ENCODE data around the gene MATR3.
"Not testable (repeated sequence)": the region's sequence is repeated elsewhere in the genome, so short reads cannot be mapped to it uniquely, and the experiment has no call there.

MATR3 gene

DNA sequence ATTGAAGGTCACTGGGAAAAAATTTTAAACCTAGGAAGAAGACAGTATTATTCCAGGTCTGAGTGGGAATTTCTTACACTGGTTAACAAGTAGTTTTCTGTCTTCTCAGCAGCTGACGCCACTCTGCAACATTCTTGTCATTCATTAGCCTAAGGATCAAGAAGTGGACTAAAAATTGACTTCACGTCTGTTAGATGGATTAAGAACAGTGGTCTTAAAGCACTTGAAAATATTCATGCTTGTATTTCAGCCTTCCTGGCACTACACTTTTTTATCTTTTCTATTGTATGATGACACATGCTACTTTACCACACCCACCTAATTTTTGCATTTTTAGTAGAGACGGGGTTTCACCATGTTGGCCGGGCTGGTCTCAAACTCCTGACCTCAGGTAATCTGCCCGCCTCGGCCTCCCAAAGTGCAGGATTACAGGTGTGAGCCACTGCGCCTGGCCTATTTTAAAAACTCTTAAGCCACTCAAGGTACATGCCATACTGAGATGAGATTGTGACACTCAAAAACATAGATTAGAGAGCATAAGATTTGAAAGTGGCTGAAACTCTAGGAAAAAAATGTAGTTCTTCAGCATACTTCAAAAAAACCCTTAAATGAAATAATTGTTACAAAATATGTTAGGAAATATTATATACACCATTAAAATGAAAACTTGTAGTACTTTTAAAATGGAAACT is 8.4 kb downstream of the MATR3 start:
- TF ChIP-seq, protein P1, sequence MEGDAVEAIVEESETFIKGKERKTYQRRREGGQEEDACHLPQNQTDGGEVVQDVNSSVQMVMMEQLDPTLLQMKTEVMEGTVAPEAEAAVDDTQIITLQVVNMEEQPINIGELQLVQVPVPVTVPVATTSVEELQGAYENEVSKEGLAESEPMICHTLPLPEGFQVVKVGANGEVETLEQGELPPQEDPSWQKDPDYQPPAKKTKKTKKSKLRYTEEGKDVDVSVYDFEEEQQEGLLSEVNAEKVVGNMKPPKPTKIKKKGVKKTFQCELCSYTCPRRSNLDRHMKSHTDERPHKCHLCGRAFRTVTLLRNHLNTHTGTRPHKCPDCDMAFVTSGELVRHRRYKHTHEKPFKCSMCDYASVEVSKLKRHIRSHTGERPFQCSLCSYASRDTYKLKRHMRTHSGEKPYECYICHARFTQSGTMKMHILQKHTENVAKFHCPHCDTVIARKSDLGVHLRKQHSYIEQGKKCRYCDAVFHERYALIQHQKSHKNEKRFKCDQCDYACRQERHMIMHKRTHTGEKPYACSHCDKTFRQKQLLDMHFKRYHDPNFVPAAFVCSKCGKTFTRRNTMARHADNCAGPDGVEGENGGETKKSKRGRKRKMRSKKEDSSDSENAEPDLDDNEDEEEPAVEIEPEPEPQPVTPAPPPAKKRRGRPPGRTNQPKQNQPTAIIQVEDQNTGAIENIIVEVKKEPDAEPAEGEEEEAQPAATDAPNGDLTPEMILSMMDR (IDR thresholded peaks at IDR 0.05; ENCODE audit: insufficient read depth, low read length, poor library complexity, severe bottlenecking), result no peak
- Histone ChIP-seq H3K36me3 (ENCODE audit: control insufficient read depth, insufficient read depth, low read length) (no peaks in the 10 kb centered on the region; the same call in 1 of the 2 replicates), H3K27me3 (replicated peaks; ENCODE audit: control insufficient read depth, insufficient read depth, low read length) (no peaks in the 10 kb centered on the region), H3K4me3 (replicated peaks; ENCODE audit: low read depth, low read length) (no peak overlapping the region)
- DNase-seq (ENCODE audit: extremely low read depth, insufficient read length), result no peak

DNA sequence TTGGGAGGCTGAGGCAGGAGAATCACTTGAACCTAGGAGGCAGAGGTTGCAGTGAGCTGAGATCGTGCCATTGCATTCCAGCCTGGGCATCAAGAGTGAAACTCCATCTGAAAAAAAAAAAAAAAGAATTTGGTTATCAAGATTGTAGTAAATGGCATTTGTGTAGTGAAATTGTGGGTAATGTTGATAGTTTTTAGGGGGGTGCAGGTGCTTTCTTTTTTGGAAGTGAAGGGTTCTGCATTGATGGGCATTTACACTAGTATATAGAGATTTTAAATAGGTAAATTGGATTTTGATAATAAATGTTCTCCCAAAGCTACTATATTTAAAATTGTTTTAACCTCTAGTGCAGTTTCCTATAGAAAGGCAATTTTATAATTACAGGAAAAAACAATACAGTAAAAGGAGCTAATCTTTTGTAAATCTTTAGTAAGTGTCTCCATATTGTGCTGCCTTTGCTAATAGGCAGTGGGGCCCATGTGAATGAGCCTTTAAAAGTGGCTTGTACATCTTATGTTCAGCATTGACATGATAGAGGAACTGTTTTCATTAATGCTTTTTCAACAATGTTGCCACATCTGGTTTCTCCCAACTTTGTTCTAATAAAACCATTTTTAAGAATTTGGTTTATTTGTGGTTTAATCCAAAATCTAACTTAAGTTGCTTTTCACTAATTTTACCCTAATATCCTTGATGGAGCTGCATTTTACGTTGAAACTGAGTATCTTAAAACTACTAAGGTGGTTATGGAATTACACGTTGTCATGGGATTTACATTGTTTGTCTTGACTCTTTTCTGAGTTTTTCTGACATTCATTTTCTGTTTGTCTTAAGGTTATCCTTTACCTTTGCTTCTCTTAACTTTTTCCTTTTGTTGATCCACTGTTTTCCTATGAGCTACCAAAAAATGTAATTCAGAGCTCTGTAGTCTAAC is 11.1 kb downstream of the MATR3 start:
- Histone ChIP-seq H3K27me3 (replicated peaks; ENCODE audit: control insufficient read depth, insufficient read depth, low read length) (no peaks in the 10 kb centered on the region), H3K36me3 (ENCODE audit: control insufficient read depth, insufficient read depth, low read length) (no peaks in the 10 kb centered on the region; the same call in 1 of the 2 replicates), H3K4me3 (replicated peaks; ENCODE audit: low read depth, low read length) (no peak overlapping the region)
- no peak for DNase-seq (ENCODE audit: extremely low read depth, insufficient read length)
- TF ChIP-seq, protein P1 (IDR thresholded peaks at IDR 0.05; ENCODE audit: insufficient read depth, low read length, poor library complexity, severe bottlenecking), result no peak

DNA sequence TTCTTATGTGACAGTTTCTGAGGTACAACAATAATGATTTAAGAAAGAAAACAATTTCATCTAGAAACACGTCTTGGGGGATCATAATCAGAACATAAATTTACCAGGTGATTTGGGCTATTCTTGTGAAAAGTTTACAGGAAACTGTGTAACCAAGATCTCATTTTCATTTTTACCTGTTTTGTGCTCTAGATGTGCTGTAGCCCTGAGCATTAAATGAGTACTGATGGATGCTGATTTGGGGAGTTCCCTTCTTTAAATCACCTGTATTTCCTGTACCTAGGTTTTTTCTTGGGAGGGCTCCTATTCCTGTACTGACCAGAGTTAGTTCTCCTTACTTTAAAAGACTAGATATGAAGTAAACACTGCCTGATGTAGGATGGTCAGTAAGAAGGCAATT is 12.7 kb downstream of the MATR3 start:
- no peaks in the 10 kb centered on the region for H3K36me3 ChIP-seq (ENCODE audit: control insufficient read depth, insufficient read depth, low read length)
- TF ChIP-seq, protein P1 (IDR thresholded peaks at IDR 0.05; ENCODE audit: insufficient read depth, low read length, poor library complexity, severe bottlenecking), result no peak
- DNase-seq (ENCODE audit: extremely low read depth, insufficient read length), result no peak
- no peak overlapping the region for H3K4me3 ChIP-seq (replicated peaks; ENCODE audit: low read depth, low read length)
- H3K27me3 ChIP-seq (replicated peaks; ENCODE audit: control insufficient read depth, insufficient read depth, low read length), result no peaks in the 10 kb centered on the region

DNA sequence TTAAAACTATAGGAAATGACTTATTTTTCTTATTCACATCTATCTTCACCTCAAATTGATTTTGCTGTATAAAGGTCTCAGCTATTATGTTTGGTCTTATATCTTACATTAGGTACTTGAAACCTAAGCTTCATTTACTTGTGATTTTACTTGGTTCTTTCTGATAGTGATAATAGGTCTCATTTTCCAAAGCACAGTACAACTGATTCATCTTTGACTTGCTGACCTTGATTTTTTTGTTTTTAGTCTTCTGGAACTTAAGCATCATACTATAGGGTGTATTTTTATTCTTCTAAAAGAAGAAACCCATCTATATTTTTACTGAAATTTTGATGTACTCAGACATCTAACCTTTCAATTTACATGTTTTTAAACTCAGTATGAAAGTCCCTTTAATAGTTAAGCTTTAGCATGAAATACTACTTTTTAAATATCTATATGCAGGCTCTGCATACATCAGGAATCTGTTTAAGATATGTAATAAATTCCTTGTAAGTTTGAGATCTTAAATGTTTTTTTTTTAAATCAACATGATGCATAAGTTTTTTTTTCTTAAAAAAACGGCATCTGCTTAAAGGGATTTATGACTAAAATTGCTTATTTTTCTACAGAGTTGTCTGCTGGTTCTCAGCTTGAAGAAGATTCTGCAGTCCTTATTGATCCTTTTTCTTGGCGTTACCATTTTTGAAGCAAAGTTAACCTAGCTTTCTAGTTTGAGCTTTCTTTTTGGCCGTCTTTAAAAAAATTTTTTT is 13.3 kb downstream of the MATR3 start:
- H3K27me3 ChIP-seq (replicated peaks; ENCODE audit: control insufficient read depth, insufficient read depth, low read length), result no peaks in the 10 kb centered on the region

DNA sequence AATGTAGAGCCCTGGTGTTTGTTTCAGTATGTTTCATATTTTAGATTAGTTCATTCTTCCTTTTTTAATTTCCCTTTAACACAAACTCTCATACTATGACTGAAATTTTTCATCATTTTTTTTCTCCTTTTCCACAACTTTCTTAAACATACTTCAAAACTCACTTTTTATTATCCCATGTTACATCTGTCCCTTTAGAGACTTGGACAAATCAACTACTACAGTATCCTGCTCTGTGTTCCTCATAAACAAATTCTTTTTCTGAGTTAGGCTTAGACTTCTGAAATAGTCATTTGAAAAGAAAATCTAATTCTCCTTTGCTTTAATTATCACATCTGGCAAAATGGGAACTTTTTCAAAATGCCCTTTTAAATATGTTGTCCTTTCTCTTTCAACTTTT is 15.3 kb downstream of the MATR3 start:
- Histone ChIP-seq H3K36me3 (ENCODE audit: control insufficient read depth, insufficient read depth, low read length) (no peaks in the 10 kb centered on the region), H3K4me3 (replicated peaks; ENCODE audit: low read depth, low read length) (no peak overlapping the region), H3K27me3 (replicated peaks; ENCODE audit: control insufficient read depth, insufficient read depth, low read length) (no peaks in the 10 kb centered on the region)
- DNase-seq (ENCODE audit: extremely low read depth, insufficient read length), result no peak
- TF ChIP-seq, protein P1 (IDR thresholded peaks at IDR 0.05; ENCODE audit: insufficient read depth, low read length, poor library complexity, severe bottlenecking), result no peak

More for the DNA sequence above, 13.3 kb downstream of the MATR3 start:
- TF ChIP-seq, protein P1 (IDR thresholded peaks at IDR 0.05; ENCODE audit: insufficient read depth, low read length, poor library complexity, severe bottlenecking), result no peak
- no peak for DNase-seq (ENCODE audit: extremely low read depth, insufficient read length)
- H3K4me3 ChIP-seq (replicated peaks; ENCODE audit: low read depth, low read length), result no peak overlapping the region
- H3K36me3 ChIP-seq (ENCODE audit: control insufficient read depth, insufficient read depth, low read length), result no peaks in the 10 kb centered on the region

DNA sequence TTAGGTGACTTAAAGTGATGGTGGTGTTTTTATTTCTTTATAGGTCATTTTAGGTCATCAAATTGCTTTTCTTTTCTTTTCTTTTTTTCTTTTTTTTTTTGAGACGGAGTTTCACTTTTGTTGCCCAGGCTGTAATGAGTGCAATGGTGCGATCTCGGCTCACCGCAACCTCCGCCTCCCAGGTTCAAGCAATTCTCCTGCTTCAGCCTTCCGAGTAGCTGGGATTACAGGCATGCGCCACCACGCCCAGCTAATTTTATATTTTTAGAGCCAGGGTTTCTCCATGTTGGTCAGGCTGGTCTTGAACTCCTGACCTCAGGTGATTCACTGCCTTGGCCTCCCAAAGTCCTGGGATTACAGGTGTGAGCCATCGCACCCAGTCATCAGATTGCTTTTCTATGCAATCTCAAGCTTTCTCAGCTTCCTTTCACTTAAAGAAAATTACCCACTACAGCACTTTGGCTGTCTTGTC is 17.2 kb downstream of the MATR3 start:
- not testable (repeated sequence) for DNase-seq (ENCODE audit: extremely low read depth, insufficient read length); H3K36me3 ChIP-seq (ENCODE audit: control insufficient read depth, insufficient read depth, low read length); H3K4me3 ChIP-seq (replicated peaks; ENCODE audit: low read depth, low read length); H3K27me3 ChIP-seq (replicated peaks; ENCODE audit: control insufficient read depth, insufficient read depth, low read length)

All from GM06990 (cell line).